PC-3 (cell line): ENCODE data around the gene TMEM178B.

Experiments
- CTCF ChIP-seq: fragments of 300-600 bp; sonication (generic); conservative IDR thresholded peaks from 2 replicates; pipeline ENCODE4 v1.5.1; 2017; ENCODE audit warnings: antibody characterized with exemption, low read depth, mild to moderate bottlenecking, low read length
- EZH2phosphoT487 ChIP-seq: fragments of 300-600 bp; sonication (generic); IDR thresholded peaks from 2 replicates; pipeline ENCODE4 v1.6.1; 2018; ENCODE audit warnings: mild to moderate bottlenecking, antibody characterized with exemption, low read length, borderline replicate concordance

- no peak for TF ChIP-seq EZH2phosphoT487
- TF ChIP-seq CTCF = no peak
These were observed 277.3 kb downstream of the TMEM178B start for GRCh38 chr7:141351175-141351574.
